ENCODE measurements around the gene GALNTL6.

Gene GALNTL6

GRCh38 chr4:171812665-171813525 lies at the start of gene GALNTL6:
GALNTL6 (plus strand) TSS chr4:171813404.
- no peaks in the 10 kb centered on the region for H3K9me3 ChIP-seq (ENCODE audit: insufficient read depth, low read length)
- TF ChIP-seq ZNF274 (IDR thresholded peaks at IDR 0.05; ENCODE audit: low read depth, low read length): no peak
- no peak for TF ChIP-seq YY1 (IDR thresholded peaks at IDR 0.05; ENCODE audit: insufficient read depth, insufficient read length)
- TF ChIP-seq SUZ12 (IDR thresholded peaks at IDR 0.05; ENCODE audit: extremely low read depth, insufficient read depth, insufficient read length): no peak
- peak within 1 kb of the TSS; percentile 74 for H3K9ac ChIP-seq (ENCODE audit: insufficient read length, low read depth)
- H3K27me3 ChIP-seq (ENCODE audit: insufficient read depth, insufficient read length): peaks cover 41% of the 10 kb centered on the region
- H3K4me3 ChIP-seq (ENCODE audit: insufficient read length, low read depth): peak within 1 kb of the TSS; percentile 67
- H3K4me1 ChIP-seq (ENCODE audit: insufficient read depth, insufficient read length): no peaks in the 10 kb centered on the region
- no peak for DNase-seq (ENCODE audit: low read depth, low spot score)
- H3K36me3 ChIP-seq (ENCODE audit: insufficient read depth, insufficient read length, low read length): no peaks in the 10 kb centered on the region

GRCh38 chr4:171765514-171765913 lies 47.7 kb upstream of the GALNTL6 start:
- Histone ChIP-seq H3K36me3 (ENCODE audit: insufficient read depth, insufficient read length, low read length) (no peaks in the 10 kb centered on the region), H3K27me3 (ENCODE audit: insufficient read depth, insufficient read length) (no peaks in the 10 kb centered on the region), H3K4me3 (ENCODE audit: insufficient read length, low read depth) (no peak overlapping the region), H3K9me3 (ENCODE audit: insufficient read depth, low read length) (no peaks in the 10 kb centered on the region), H3K4me1 (ENCODE audit: insufficient read depth, insufficient read length) (no peaks in the 10 kb centered on the region), H3K9ac (ENCODE audit: insufficient read length, low read depth) (no peak overlapping the region)
- no peak for TF ChIP-seq YY1 (IDR thresholded peaks at IDR 0.05; ENCODE audit: insufficient read depth, insufficient read length)
- no peak for TF ChIP-seq ZNF274 (IDR thresholded peaks at IDR 0.05; ENCODE audit: low read depth, low read length)
- TF ChIP-seq SUZ12 (IDR thresholded peaks at IDR 0.05; ENCODE audit: extremely low read depth, insufficient read depth, insufficient read length): no peak
- DNase-seq (ENCODE audit: low read depth, low spot score): no peak

- no peak for TF ChIP-seq SUZ12 (IDR thresholded peaks at IDR 0.05; ENCODE audit: extremely low read depth, insufficient read depth, insufficient read length)
- no peak for TF ChIP-seq YY1 (IDR thresholded peaks at IDR 0.05; ENCODE audit: insufficient read depth, insufficient read length)
- no peak for TF ChIP-seq ZNF274 (IDR thresholded peaks at IDR 0.05; ENCODE audit: low read depth, low read length)
- Histone ChIP-seq H3K9me3 (ENCODE audit: insufficient read depth, low read length) (peaks cover 7% of the 10 kb centered on the region), H3K4me3 (ENCODE audit: insufficient read length, low read depth) (no peak overlapping the region), H3K27me3 (ENCODE audit: insufficient read depth, insufficient read length) (no peaks in the 10 kb centered on the region), H3K36me3 (ENCODE audit: insufficient read depth, insufficient read length, low read length) (no peaks in the 10 kb centered on the region), H3K4me1 (ENCODE audit: insufficient read depth, insufficient read length) (no peaks in the 10 kb centered on the region), H3K9ac (ENCODE audit: insufficient read length, low read depth) (no peak overlapping the region)
- DNase-seq (ENCODE audit: low read depth, low spot score): no peak
Measured at GRCh38 chr4:171774642-171775190, 38.5 kb upstream of the GALNTL6 start.

- no peak for TF ChIP-seq ZNF274 (IDR thresholded peaks at IDR 0.05; ENCODE audit: low read depth, low read length)
- no peak for TF ChIP-seq YY1 (IDR thresholded peaks at IDR 0.05; ENCODE audit: insufficient read depth, insufficient read length)
- TF ChIP-seq SUZ12 (IDR thresholded peaks at IDR 0.05; ENCODE audit: extremely low read depth, insufficient read depth, insufficient read length): no peak
- Histone ChIP-seq H3K4me3 (ENCODE audit: insufficient read length, low read depth) (no peak overlapping the region), H3K9me3 (ENCODE audit: insufficient read depth, low read length) (peaks cover 14% of the 10 kb centered on the region; the same call in 1 of the 2 replicates), H3K27me3 (ENCODE audit: insufficient read depth, insufficient read length) (no peaks in the 10 kb centered on the region), H3K36me3 (ENCODE audit: insufficient read depth, insufficient read length, low read length) (no peaks in the 10 kb centered on the region), H3K4me1 (ENCODE audit: insufficient read depth, insufficient read length) (no peaks in the 10 kb centered on the region), H3K9ac (ENCODE audit: insufficient read length, low read depth) (no peak overlapping the region)
- no peak for DNase-seq (ENCODE audit: low read depth, low spot score)
Measured at GRCh38 chr4:171779301-171779700, 33.9 kb upstream of the GALNTL6 start.

- Histone ChIP-seq H3K27me3 (ENCODE audit: insufficient read depth, insufficient read length) (no peaks in the 10 kb centered on the region), H3K4me3 (ENCODE audit: insufficient read length, low read depth) (no peak overlapping the region), H3K9me3 (ENCODE audit: insufficient read depth, low read length) (peaks cover 14% of the 10 kb centered on the region; the same call in 1 of the 2 replicates), H3K9ac (ENCODE audit: insufficient read length, low read depth) (no peak overlapping the region), H3K36me3 (ENCODE audit: insufficient read depth, insufficient read length, low read length) (no peaks in the 10 kb centered on the region), H3K4me1 (ENCODE audit: insufficient read depth, insufficient read length) (no peaks in the 10 kb centered on the region)
- TF ChIP-seq ZNF274 (IDR thresholded peaks at IDR 0.05; ENCODE audit: low read depth, low read length): no peak
- TF ChIP-seq SUZ12 (IDR thresholded peaks at IDR 0.05; ENCODE audit: extremely low read depth, insufficient read depth, insufficient read length): no peak
- TF ChIP-seq YY1 (IDR thresholded peaks at IDR 0.05; ENCODE audit: insufficient read depth, insufficient read length): no peak
- DNase-seq (ENCODE audit: low read depth, low spot score): no peak
Measured at GRCh38 chr4:171785388-171785787, 27.8 kb upstream of the GALNTL6 start.

GRCh38 chr4:171793723-171794122 lies 19.5 kb upstream of the GALNTL6 start:
- DNase-seq (ENCODE audit: low read depth, low spot score): no peak
- H3K4me1 ChIP-seq (ENCODE audit: insufficient read depth, insufficient read length): no peaks in the 10 kb centered on the region
- H3K9me3 ChIP-seq (ENCODE audit: insufficient read depth, low read length): no peaks in the 10 kb centered on the region
- no peak overlapping the region for H3K4me3 ChIP-seq (ENCODE audit: insufficient read length, low read depth)
- H3K27me3 ChIP-seq (ENCODE audit: insufficient read depth, insufficient read length): no peaks in the 10 kb centered on the region
- H3K9ac ChIP-seq (ENCODE audit: insufficient read length, low read depth): no peak overlapping the region
- TF ChIP-seq YY1 (IDR thresholded peaks at IDR 0.05; ENCODE audit: insufficient read depth, insufficient read length) (no peak), ZNF274 (IDR thresholded peaks at IDR 0.05; ENCODE audit: low read depth, low read length) (no peak), SUZ12 (IDR thresholded peaks at IDR 0.05; ENCODE audit: extremely low read depth, insufficient read depth, insufficient read length) (no peak)
- no peaks in the 10 kb centered on the region for H3K36me3 ChIP-seq (ENCODE audit: insufficient read depth, insufficient read length, low read length)

- Histone ChIP-seq H3K9me3 (ENCODE audit: insufficient read depth, low read length) (no peaks in the 10 kb centered on the region), H3K4me3 (ENCODE audit: insufficient read length, low read depth) (no peak overlapping the region), H3K36me3 (ENCODE audit: insufficient read depth, insufficient read length, low read length) (no peaks in the 10 kb centered on the region), H3K4me1 (ENCODE audit: insufficient read depth, insufficient read length) (no peaks in the 10 kb centered on the region), H3K9ac (ENCODE audit: insufficient read length, low read depth) (no peak overlapping the region), H3K27me3 (ENCODE audit: insufficient read depth, insufficient read length) (no peaks in the 10 kb centered on the region)
- DNase-seq (ENCODE audit: low read depth, low spot score): no peak
- TF ChIP-seq ZNF274 (IDR thresholded peaks at IDR 0.05; ENCODE audit: low read depth, low read length) (no peak), YY1 (IDR thresholded peaks at IDR 0.05; ENCODE audit: insufficient read depth, insufficient read length) (no peak), SUZ12 (IDR thresholded peaks at IDR 0.05; ENCODE audit: extremely low read depth, insufficient read depth, insufficient read length) (no peak)
Measured at GRCh38 chr4:171794528-171794927, 18.7 kb upstream of the GALNTL6 start.
